ENCODE measurements around the gene LARGE1.
"Not testable (repeated sequence)": the region's sequence is repeated elsewhere in the genome, so short reads cannot be mapped to it uniquely, and the experiment has no call there.

LARGE1 gene

DNA sequence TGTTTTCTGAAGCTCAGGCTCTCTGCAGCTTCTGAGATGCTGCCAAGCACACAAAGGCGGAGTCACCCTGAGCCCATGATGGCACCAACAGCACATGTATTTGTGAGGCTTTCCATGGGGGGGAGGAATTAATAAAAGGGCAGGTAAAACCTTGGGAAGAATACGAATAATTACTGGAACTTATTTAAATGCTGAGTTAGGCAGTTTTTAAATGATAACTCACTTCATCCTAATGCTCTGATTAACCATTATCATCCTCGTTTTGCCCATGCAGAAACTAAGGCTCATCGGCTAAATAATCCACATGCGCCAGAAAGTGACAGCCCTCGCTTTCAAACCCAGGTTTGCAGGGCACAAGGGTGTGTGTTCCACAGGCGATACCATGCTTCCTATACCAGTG lies 35.4 kb downstream of the LARGE1 start:
- DNase-seq (ENCODE audit: low read depth, low spot score): no peak

DNA sequence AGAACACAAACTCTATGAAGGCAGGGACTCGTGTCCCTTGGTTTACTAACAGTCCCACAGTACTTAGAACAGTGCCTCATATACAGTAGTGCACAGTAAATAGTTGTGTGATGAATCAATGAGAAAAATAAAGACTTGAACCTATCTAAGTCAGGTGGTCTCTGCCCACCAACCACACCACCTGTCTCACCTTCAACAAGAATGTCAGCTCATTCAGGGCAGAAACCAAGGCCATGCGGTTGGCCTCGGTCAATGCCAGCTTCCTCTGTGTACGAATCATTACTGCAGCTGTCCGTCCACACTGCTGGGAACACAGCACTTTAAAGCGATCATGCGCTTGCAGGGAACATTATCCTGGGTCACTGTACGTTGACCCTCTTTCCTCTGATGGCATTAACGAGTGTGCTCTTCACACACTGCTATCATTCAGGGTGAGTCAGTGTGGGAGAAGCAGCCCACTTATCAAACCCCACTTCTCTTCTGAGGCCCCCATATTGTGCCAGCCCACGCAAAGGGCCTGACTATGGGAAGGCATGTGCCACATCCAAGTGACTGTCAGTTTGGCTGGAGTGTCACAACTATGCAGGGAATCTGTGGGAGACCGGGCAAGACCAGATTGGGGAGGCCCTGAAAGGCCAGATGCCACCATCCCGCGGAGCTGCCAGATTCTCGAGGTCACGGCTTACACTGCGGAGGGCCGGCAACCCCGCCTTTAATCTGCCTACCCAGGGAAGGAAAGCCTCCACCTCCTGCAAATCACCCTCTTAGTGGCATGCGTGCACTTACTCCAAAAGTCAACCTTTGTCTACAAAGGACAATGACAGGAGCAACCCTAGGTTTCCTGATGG lies 36.1 kb downstream of the LARGE1 start:
- no peak for DNase-seq (ENCODE audit: low read depth, low spot score)

DNA sequence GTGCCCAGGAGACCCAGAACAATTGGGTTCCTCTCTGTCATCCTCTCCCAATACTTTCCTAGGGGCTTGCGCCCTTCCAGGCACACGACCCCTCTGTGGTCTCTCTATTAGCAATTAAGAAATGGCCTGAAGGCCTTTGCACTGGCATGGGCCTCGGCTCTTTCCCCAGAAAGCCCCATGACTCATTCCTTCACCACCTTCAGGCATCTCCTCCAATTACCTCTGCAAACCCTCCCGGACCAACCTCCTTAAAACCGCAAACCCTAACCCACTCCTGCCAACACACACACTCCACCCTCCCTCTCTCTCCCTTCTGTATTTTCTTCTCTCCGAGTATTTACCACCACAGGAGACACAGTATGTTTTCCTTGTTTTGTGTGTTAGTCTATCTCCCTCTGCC lies 36.7 kb downstream of the LARGE1 start:
- no peak for DNase-seq (ENCODE audit: low read depth, low spot score)

DNA sequence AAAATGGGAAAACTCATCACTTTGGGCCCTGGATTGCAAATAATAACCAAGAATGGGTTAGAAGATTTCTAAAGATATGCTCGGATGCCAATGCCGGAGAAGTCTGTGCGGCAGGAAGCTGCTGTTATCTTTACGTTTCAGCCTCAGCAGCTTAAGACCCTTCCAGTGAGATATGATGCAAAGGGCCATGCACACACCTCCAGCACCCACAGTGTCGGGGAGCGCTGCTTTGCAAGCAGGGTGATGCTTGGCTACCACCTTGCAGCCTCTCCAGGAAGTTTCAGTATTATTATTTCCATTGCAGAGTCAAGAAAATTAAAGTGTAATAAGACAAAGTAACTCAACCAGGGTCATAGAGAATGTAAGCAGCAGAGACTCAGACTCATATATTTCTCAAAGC lies 37.3 kb downstream of the LARGE1 start:
- no peak for DNase-seq (ENCODE audit: low read depth, low spot score)

- no peak for DNase-seq (ENCODE audit: low read depth, low spot score)
Observed at GRCh38 chr22:33880986-33881385, 39.3 kb downstream of the LARGE1 start.

DNA sequence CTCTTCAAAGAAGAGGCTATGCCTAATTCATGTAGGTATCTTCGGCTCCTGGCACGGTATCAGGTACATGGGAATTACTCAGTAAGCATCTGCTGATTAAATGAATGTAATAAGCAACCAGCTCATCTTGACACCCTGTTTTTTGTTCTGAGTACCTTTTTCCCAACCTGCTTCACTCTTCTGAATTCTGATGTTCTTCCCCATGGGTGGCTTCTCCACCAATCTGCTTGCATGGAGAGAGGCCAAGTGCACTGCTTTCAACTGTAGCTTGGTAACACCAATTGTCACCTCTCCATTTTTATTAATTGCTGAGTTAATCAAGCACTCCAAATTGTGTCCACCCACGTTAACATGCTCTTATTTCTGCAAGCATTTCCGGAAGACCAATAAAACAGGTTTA lies 40.5 kb downstream of the LARGE1 start:
- DNase-seq (ENCODE audit: low read depth, low spot score): no peak

DNA sequence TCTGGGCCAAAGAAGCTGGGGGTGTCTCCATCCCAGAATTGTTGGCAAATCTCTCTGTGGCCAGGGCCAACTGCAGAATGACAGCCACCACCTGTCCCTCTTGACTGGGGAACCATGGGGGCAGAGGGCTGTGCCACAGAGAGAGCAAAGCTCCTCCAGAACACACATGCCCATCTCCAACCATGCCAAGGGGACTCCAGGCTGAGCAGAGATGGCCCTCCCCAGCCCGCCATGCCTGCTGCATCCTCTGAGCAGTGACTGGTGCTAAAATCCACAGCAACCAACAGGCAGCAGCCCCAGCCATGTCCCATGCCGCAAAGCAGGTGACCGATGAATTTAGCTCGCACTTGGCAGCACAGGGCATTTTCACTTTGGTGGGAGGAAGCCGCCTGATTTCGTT lies 45.0 kb downstream of the LARGE1 start:
- DNase-seq (ENCODE audit: low read depth, low spot score): no peak

DNA sequence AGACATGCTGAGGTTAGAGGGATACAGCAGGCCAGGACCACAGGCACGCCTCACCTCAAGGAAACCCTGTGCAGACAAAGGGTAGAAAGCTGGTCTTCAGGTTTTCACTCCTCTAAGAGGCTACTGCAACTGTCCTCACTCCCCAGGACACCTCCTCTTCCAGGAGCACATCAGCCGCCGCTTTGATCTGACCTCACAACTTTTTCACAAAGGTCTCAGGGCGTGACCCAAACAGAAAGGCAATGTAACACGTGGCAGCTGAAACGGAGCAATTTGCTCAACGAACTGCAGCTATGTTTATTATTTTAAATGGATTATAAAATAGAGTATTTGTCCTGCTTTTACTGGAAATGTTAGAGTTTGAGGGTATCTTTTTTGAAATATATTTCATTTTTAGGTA lies 46.1 kb downstream of the LARGE1 start:
- no peak for DNase-seq (ENCODE audit: low read depth, low spot score)

DNA sequence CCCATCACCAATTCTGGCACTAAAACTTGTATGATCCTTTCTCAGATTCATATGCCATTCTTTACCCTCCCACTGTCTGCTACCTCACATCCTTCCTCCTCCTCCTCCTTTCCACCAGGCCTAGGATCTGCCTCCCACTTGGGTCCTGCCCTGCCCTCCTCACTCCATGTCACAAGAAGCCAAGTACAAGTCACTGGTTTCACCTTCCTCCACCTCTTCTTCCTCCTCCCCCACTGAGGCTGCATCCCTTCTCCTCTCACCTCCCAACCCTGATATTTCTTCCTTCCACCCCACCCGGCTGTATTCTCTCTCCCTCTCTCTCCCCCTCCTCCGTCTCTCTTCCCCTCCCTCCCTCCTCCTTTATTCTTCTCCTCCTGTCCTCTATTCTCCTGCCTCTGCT lies 46.6 kb downstream of the LARGE1 start:
- no peak for DNase-seq (ENCODE audit: low read depth, low spot score)

DNA sequence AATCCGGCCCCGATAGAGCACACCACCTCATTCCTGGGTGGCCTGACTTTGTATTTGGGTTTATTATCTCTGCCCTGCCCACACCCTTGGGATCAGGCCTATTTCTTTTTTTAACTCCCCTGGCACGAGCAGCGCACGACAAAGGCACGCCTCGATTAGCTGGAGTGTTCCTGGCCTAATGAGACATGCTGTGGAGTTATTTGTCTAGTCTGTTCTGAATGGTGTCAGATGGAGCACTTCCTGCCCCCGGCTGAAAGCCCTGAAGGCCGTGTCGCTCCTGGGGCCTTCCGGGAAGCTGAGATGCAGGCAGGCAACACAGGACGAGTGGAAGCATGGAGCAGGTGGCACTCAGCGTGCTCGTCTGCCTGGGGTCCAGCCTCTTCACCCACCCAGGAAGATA lies 47.1 kb downstream of the LARGE1 start:
- DNase-seq (ENCODE audit: low read depth, low spot score): no peak

- no peak for DNase-seq (ENCODE audit: low read depth, low spot score)
Observed at GRCh38 chr22:33871935-33872334, 48.3 kb downstream of the LARGE1 start.

- no peak for DNase-seq (ENCODE audit: low read depth, low spot score)
Observed at GRCh38 chr22:33869946-33870345, 50.3 kb downstream of the LARGE1 start.

- DNase-seq (ENCODE audit: low read depth, low spot score): no peak
Observed at GRCh38 chr22:33867971-33868370, 52.3 kb downstream of the LARGE1 start.

- DNase-seq (ENCODE audit: low read depth, low spot score): no peak
Observed at GRCh38 chr22:33867118-33867866, 53.0 kb downstream of the LARGE1 start.

DNA sequence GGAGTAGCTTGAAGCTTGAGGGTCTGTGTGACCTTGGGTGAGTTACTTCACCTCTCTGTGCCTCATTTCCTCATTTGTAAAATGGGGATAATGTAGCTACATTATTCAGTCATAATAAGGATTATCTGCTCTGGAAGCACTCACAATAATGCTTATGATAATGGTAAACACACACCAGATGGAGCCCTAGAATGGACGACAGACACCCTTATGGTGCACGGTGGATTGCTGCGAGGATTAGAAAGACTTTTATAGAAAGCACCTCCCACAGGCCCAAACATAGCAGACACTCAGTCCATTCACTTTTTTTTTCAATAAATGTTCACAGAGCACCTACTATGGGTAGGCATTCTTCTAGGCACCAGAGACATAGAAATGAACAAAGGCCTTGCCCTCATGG lies 53.8 kb downstream of the LARGE1 start:
- no peak for DNase-seq (ENCODE audit: low read depth, low spot score)

DNA sequence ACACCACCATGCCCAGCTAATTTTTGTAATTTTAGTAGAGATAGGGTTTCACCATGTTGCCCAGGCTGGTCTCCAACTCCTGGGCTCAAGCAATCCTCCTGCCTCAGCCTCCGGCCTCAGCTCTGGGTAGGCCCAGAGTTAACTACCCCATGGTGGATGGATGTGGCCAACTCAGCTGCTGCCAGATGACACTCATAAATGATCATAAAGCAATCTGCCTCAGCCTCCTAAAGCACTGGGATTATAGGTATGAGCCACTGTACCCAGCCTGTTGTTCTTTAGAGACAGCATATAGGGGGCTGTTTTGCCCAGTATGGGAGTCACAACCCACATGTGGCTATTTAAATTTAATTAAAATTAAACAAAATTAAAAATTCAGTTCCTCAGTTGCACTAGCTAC lies 54.3 kb downstream of the LARGE1 start:
- no peak for DNase-seq (ENCODE audit: low read depth, low spot score)

DNA sequence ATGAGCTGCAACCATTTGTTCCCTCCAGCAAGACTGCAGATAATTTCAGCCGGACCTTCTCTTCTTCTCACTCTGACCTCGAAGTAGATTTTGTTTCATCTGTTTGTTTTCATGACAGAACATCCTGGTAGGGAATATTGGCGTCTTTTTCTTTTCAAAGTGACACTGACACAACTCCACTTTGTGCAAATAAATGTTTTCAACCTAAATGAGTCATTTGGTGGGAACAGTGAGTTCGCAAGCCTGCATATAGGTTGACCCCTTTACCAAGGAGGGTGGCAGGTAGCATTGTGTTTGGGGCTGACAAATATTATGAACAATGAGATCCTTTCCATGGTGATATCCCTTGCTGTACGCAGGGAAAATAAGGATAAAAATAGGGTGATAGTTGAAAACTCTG lies 55.0 kb downstream of the LARGE1 start:
- no peak for DNase-seq (ENCODE audit: low read depth, low spot score)

- no peak for DNase-seq (ENCODE audit: low read depth, low spot score)
Observed at GRCh38 chr22:33864723-33865130, 55.5 kb downstream of the LARGE1 start.

- DNase-seq (ENCODE audit: low read depth, low spot score): no peak
Observed at GRCh38 chr22:33861216-33861875, 58.9 kb downstream of the LARGE1 start.

DNA sequence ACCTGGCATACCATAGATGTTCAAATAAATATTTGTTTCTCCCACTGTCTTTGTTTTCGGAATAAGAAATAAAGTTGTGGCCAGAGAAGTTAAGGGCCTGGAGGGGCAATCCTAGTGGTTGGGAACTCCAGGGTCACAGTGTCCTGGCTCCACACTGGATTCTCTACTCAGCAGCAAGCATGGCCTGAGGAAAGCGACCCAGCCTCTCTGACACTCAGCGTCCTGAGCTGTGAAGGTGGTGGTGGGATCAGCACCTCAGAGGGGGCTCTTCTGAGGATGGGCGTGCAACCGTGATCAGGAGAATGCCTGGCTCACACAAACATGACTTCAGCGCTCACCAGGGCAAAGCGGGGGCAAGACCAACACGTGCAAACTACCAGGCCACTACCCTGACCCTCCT lies 59.9 kb downstream of the LARGE1 start:
- DNase-seq (ENCODE audit: low read depth, low spot score): no peak

DNA sequence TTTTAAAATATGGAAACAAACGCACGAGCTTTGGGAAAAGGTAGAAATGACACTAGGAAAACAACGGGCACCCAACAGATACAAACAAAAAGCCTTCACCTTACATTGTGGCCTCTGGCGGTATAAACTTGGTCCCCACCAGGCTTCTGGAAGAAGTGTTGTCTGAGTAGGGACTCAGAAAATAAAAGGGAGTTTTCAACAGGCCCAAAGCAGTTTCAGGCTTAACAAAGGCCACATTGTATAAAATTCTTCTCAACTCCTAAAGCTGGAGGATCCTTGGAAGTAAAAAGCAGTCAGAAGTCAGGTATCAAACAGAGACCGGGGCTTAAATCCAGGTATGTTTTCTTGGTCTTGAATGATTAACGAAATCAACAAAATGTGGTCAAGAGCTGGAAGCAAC lies 61.0 kb downstream of the LARGE1 start:
- DNase-seq (ENCODE audit: low read depth, low spot score): no peak

- DNase-seq (ENCODE audit: low read depth, low spot score): not testable (repeated sequence)
Observed at GRCh38 chr22:33858653-33859052, 61.6 kb downstream of the LARGE1 start.

DNA sequence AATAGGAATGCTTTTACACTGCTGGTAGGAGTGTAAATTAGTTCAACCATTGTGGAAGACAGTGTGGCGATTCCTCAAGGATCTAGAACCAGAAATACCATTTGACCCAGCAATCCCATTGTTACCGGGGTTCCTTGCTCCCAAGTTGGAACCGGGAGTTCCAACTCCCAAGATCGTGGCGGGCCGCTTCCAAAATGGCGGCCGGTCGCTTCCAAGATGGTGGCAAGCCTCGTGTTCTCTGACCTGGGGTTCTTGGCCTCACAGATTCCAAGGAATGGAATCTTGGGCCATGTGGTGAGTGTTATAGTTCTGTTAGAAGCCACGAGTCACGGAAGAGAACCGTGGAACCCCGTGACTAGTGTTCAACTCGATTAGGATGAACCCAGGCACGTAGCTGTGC lies 62.5 kb downstream of the LARGE1 start:
- DNase-seq (ENCODE audit: low read depth, low spot score): not testable (repeated sequence)
